Endothelial cell of umbilical vein (primary cell): ENCODE results near the gene KRT82.

ENCODE experiments used
- CTCF ChIP-seq, 2 donors: IDR thresholded peaks; 1 replicate in 1 of 2; 2 replicates in 1 of 2; pipeline ENCODE4 v1.5.1; 2011; ENCODE audit warnings: low read length in 2 of 2, mild to moderate bottlenecking in 2 of 2, moderate library complexity in 2 of 2, control low read depth in 1 of 2, inconsistent platforms in 1 of 2, low read depth in 1 of 2; ENCODE audit not compliant: insufficient read depth in 1 of 2; ENCODE audit errors: extremely low read depth in 1 of 2
- EZH2 ChIP-seq: IDR thresholded peaks from 2 replicates; pipeline ENCODE4 v1.6.1; 2012; ENCODE audit warnings: borderline replicate concordance, low read depth, mild to moderate bottlenecking, moderate library complexity, low read length, inconsistent platforms; ENCODE audit not compliant: severe bottlenecking
- FOS ChIP-seq: IDR thresholded peaks from 2 replicates; pipeline ENCODE4 v1.6.1; 2011; ENCODE audit warnings: mild to moderate bottlenecking, low read length, moderate library complexity, borderline replicate concordance; ENCODE audit not compliant: insufficient read depth
- MAX ChIP-seq: IDR thresholded peaks from 2 replicates; pipeline ENCODE4 v1.6.1; 2011; ENCODE audit not compliant: insufficient read depth, insufficient read length
- MYC ChIP-seq: IDR thresholded peaks from one replicate; pipeline ENCODE4 v1.6.1; 2011; ENCODE audit warnings: mild to moderate bottlenecking, low read depth, low read length
- POLR2A ChIP-seq: IDR thresholded peaks from 2 replicates; pipeline ENCODE4 v1.6.1; 2012; ENCODE audit warnings: low read depth, mild to moderate bottlenecking, control low read depth, low read length
- POLR2AphosphoS5 ChIP-seq: IDR thresholded peaks from 2 replicates; pipeline ENCODE4 v1.6.1; 2012; ENCODE audit warnings: low read depth, mild to moderate bottlenecking, control low read depth, low read length, moderate library complexity; ENCODE audit not compliant: insufficient read depth

GRCh38 chr12:52442600-52443061, 36.5 kb upstream of the KRT82 start:
- TF ChIP-seq CTCF (IDR thresholded peaks at IDR 0.05; ENCODE audit: extremely low read depth in 1 of 2, insufficient read depth in 1 of 2, low read depth in 1 of 2, low read length in 2 of 2) (no peak), MAX (no peak), EZH2 (no peak), POLR2A (no peak), POLR2AphosphoS5 (no peak), MYC (no peak), FOS (no peak)
